Neural progenitor cell (in vitro differentiated cells): ENCODE results near the gene PRKCE.

Experiments used
- EZH2phosphoT487 ChIP-seq: fragments of 200-600 bp; sonication (generic); IDR thresholded peaks from 2 replicates; pipeline ENCODE4 v1.6.1; 2017; ENCODE audit warnings: antibody characterized with exemption
- TF ChIP-seq, protein P1 (sequence below): fragments of 200-600 bp; sonication (generic); IDR thresholded peaks from 2 replicates; pipeline ENCODE4 v1.5.1; 2017; ENCODE audit warnings: antibody characterized with exemption, mild to moderate bottlenecking

- TF ChIP-seq, protein P1, sequence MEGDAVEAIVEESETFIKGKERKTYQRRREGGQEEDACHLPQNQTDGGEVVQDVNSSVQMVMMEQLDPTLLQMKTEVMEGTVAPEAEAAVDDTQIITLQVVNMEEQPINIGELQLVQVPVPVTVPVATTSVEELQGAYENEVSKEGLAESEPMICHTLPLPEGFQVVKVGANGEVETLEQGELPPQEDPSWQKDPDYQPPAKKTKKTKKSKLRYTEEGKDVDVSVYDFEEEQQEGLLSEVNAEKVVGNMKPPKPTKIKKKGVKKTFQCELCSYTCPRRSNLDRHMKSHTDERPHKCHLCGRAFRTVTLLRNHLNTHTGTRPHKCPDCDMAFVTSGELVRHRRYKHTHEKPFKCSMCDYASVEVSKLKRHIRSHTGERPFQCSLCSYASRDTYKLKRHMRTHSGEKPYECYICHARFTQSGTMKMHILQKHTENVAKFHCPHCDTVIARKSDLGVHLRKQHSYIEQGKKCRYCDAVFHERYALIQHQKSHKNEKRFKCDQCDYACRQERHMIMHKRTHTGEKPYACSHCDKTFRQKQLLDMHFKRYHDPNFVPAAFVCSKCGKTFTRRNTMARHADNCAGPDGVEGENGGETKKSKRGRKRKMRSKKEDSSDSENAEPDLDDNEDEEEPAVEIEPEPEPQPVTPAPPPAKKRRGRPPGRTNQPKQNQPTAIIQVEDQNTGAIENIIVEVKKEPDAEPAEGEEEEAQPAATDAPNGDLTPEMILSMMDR, result no peak
- TF ChIP-seq EZH2phosphoT487, result no peak
These were observed 251.4 kb downstream of the PRKCE start for GRCh38 chr2:45902781-45903375.
